ENCODE data around the gene ATXN10. TPM values are rescaled to one million over a fixed set of nuclear protein-coding genes. Genes with fewer than 3 reads are reported as not detected.

Gene ATXN10
- total RNA-seq, 2 experiments from 2014 or later = 43.8 to 48.0 TPM

- POLR2A ChIA-PET = no interaction called here
- peaks cover 64% of the 10 kb centered on the region for H3K36me3 ChIP-seq (ENCODE audit: insufficient read depth, low read length)
- ATAC-seq (ENCODE audit: poor library complexity) = no peak
These were observed 71.3 kb downstream of the ATXN10 start for GRCh38 chr22:45742866-45743450.

GRCh38 chr22:45743687-45744086 lies 72.1 kb downstream of the ATXN10 start:
- H3K27me3 ChIP-seq (ENCODE audit: control insufficient read depth in 1 of 2, insufficient read depth in 2 of 2, low read length in 2 of 2) = no peaks in the 10 kb centered on the region
- CTCF ChIA-PET = interaction anchor here (1.9 kb wide), 1 partner anchor 12 kb away, joined by 4 read pairs; no protein-coding TSS in a partner anchor
- H3K4me3 ChIP-seq (ENCODE audit: low read length) = no peak overlapping the region
- intact Hi-C loops (cut with DNase I, micrococcal nuclease) = no loop called here
- H3K36me3 Mint-ChIP-seq (ENCODE audit: low read depth) = peaks cover 92% of the 10 kb centered on the region
- H3K27ac ChIP-seq (ENCODE audit: low read depth in 1 of 2, low read length in 2 of 2) = no peak overlapping the region
- TF ChIP-seq CTCF (IDR thresholded peaks at IDR 0.05) = no peak
- H3K27me3 Mint-ChIP-seq = no peaks in the 10 kb centered on the region
- POLR2A ChIA-PET = no interaction called here
- H3K4me1 ChIP-seq (ENCODE audit: insufficient read depth, low read length) = no peaks in the 10 kb centered on the region
- H3K4me1 Mint-ChIP-seq (ENCODE audit: low read depth) = peaks cover 5% of the 10 kb centered on the region
- ATAC-seq (ENCODE audit: poor library complexity) = no peak
- DNase-seq = no peak
- no peak overlapping the region for H3K27ac Mint-ChIP-seq
- H3K9me3 Mint-ChIP-seq = no peaks in the 10 kb centered on the region
- H3K4me3 Mint-ChIP-seq = no peak overlapping the region
- peaks cover 58% of the 10 kb centered on the region for H3K36me3 ChIP-seq (ENCODE audit: insufficient read depth, low read length)
- H3K9me3 ChIP-seq (ENCODE audit: control insufficient read depth in 1 of 2, insufficient read depth in 1 of 2, low read length in 2 of 2) = no peaks in the 10 kb centered on the region

More at GRCh38 chr22:45742866-45743450, 71.3 kb downstream of the ATXN10 start:
- CTCF ChIA-PET = no interaction called here
- no peaks in the 10 kb centered on the region for H3K4me1 ChIP-seq (ENCODE audit: insufficient read depth, low read length)
- Mint-ChIP-seq H3K27ac (no peak overlapping the region), H3K27me3 (no peaks in the 10 kb centered on the region), H3K4me3 (no peak overlapping the region), H3K4me1 (ENCODE audit: low read depth) (peaks cover 5% of the 10 kb centered on the region), H3K36me3 (ENCODE audit: low read depth) (peaks cover 92% of the 10 kb centered on the region), H3K9me3 (no peaks in the 10 kb centered on the region)
- intact Hi-C loops (cut with DNase I, micrococcal nuclease) = no loop called here
- H3K4me3 ChIP-seq (ENCODE audit: low read length) = no peak overlapping the region
- no peaks in the 10 kb centered on the region for H3K9me3 ChIP-seq (ENCODE audit: control insufficient read depth in 1 of 2, insufficient read depth in 1 of 2, low read length in 2 of 2)
- no peak for TF ChIP-seq CTCF (IDR thresholded peaks at IDR 0.05)
- H3K27ac ChIP-seq (ENCODE audit: low read depth in 1 of 2, low read length in 2 of 2) = no peak overlapping the region
- DNase-seq = no peak
- H3K27me3 ChIP-seq (ENCODE audit: control insufficient read depth in 1 of 2, insufficient read depth in 2 of 2, low read length in 2 of 2) = no peaks in the 10 kb centered on the region

GRCh38 chr22:45744442-45744841 lies 72.8 kb downstream of the ATXN10 start:
- H3K27me3 ChIP-seq (ENCODE audit: control insufficient read depth in 1 of 2, insufficient read depth in 2 of 2, low read length in 2 of 2) = no peaks in the 10 kb centered on the region
- no peaks in the 10 kb centered on the region for H3K4me1 ChIP-seq (ENCODE audit: insufficient read depth, low read length)
- Mint-ChIP-seq H3K27ac (no peak overlapping the region), H3K4me1 (ENCODE audit: low read depth) (peaks cover 5% of the 10 kb centered on the region), H3K4me3 (no peak overlapping the region), H3K9me3 (no peaks in the 10 kb centered on the region), H3K27me3 (no peaks in the 10 kb centered on the region), H3K36me3 (ENCODE audit: low read depth) (peaks cover 85% of the 10 kb centered on the region)
- CTCF ChIA-PET = interaction anchor here (1.9 kb wide), 1 partner anchor 12 kb away, joined by 4 read pairs; no protein-coding TSS in a partner anchor
- ATAC-seq (ENCODE audit: poor library complexity) (no peak), DNase-seq (no peak)
- POLR2A ChIA-PET = no interaction called here
- H3K9me3 ChIP-seq (ENCODE audit: control insufficient read depth in 1 of 2, insufficient read depth in 1 of 2, low read length in 2 of 2) = no peaks in the 10 kb centered on the region
- no peak overlapping the region for H3K4me3 ChIP-seq (ENCODE audit: low read length)
- no peak overlapping the region for H3K27ac ChIP-seq (ENCODE audit: low read depth in 1 of 2, low read length in 2 of 2)
- intact Hi-C loops (cut with DNase I, micrococcal nuclease) = no loop called here
- peaks cover 54% of the 10 kb centered on the region for H3K36me3 ChIP-seq (ENCODE audit: insufficient read depth, low read length)
- TF ChIP-seq CTCF (IDR thresholded peaks at IDR 0.05) = no peak
